ENCODE results near the gene GAB2.

GAB2 gene

DNA sequence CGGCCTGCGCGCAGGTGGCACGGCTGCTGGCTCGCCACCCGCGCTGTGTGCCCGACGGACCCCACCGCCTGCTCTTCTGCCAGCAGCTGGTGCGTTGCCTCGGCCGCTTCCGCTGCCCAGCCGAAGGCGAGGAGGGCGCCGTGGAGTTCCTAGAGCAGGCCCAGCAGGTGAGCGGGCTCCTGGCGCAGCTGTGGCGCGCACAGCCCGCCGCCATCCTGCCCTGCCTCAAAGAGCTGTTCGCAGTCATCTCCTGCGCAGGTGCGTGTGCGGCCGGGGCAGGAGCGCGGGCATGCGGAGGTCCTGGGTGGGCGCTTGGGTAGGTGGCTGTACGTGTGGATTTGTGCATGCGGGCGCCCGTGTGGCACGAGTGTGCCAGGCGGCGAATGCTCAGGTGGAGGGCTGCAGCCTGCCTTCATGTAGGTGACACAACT, 220.9 kb downstream of the GAB2 start:
- H3K27ac ChIP-seq (ENCODE audit: low read depth, low read length) = no peak overlapping the region
- H3K9me3 ChIP-seq (ENCODE audit: control insufficient read depth in 1 of 2, low read length in 2 of 2) = no peaks in the 10 kb centered on the region
- no peak overlapping the region for H3K4me3 ChIP-seq (ENCODE audit: low read depth in 1 of 2, low read length in 2 of 2)
- no peaks in the 10 kb centered on the region for H3K27me3 ChIP-seq (ENCODE audit: control insufficient read depth in 1 of 2, insufficient read depth in 2 of 2, low read length in 2 of 2)
- H3K36me3 ChIP-seq (ENCODE audit: control insufficient read depth in 1 of 2, insufficient read depth in 2 of 2, low read length in 2 of 2) = peaks cover 0 to 32% of the 10 kb centered on the region in 2 donors
- no peak overlapping the region for H3K9ac ChIP-seq (ENCODE audit: low read depth in 1 of 2, low read length in 2 of 2)
- H3K4me1 ChIP-seq (ENCODE audit: control insufficient read depth in 1 of 2, insufficient read depth in 2 of 2, low read length in 2 of 2) = peaks cover 12 to 19% of the 10 kb centered on the region in 2 donors

GRCh38 chr11:78195917-78196560, 221.6 kb downstream of the GAB2 start:
- Histone ChIP-seq H3K9ac (ENCODE audit: low read depth in 1 of 2, low read length in 2 of 2) (no peak overlapping the region), H3K36me3 (ENCODE audit: control insufficient read depth in 1 of 2, insufficient read depth in 2 of 2, low read length in 2 of 2) (peaks cover 0 to 31% of the 10 kb centered on the region in 2 donors), H3K4me3 (ENCODE audit: low read depth in 1 of 2, low read length in 2 of 2) (no peak overlapping the region), H3K4me1 (ENCODE audit: control insufficient read depth in 1 of 2, insufficient read depth in 2 of 2, low read length in 2 of 2) (peaks cover 12 to 19% of the 10 kb centered on the region in 2 donors), H3K27me3 (ENCODE audit: control insufficient read depth in 1 of 2, insufficient read depth in 2 of 2, low read length in 2 of 2) (no peaks in the 10 kb centered on the region), H3K27ac (ENCODE audit: low read depth, low read length) (no peak overlapping the region), H3K9me3 (ENCODE audit: control insufficient read depth in 1 of 2, low read length in 2 of 2) (no peaks in the 10 kb centered on the region)

DNA sequence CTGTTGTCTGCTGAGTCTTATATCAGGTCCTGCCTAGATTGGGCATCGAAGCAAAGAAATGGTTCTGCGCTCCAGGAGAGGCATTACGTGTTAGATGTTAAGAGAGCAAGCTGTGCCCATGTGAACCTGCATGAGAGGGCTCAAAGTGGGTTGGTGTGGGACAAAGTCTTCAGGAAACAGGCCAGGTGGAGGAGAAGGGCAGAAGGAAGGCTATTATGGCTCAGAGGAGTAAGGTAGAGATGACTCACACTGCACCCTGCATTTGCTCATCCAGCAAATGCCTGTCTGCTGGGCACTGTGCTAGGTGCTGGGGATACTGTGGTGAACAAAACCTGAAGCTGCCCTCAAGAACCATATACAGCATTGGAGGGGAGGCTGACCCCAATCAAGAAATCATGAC, 223.1 kb downstream of the GAB2 start:
- H3K9ac ChIP-seq (ENCODE audit: low read depth in 1 of 2, low read length in 2 of 2) = no peak overlapping the region

DNA sequence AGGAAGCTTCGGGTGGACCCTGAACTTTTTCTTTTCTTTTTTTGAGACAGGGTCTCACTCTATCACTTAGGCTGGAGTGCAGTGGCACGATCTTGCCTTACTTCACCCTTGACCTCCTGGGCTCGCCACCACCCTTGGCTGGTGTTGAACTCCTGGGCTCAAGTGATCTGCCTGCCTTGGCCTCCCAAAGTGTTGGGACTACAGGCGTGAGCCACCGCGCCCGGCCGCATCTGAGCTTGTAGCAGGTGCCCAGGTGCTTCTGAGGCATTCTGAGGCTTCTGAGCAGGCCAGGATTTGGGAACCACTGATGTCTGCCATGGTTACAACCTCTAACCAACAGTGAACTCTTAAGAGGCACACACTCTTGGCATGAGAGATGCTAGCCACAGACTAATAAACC, 223.8 kb downstream of the GAB2 start:
- Histone ChIP-seq H3K9ac (ENCODE audit: low read depth in 1 of 2, low read length in 2 of 2) (no peak overlapping the region), H3K27ac (ENCODE audit: low read depth, low read length) (no peak overlapping the region), H3K4me1 (ENCODE audit: control insufficient read depth in 1 of 2, insufficient read depth in 2 of 2, low read length in 2 of 2) (peaks cover 19 to 35% of the 10 kb centered on the region in 2 donors), H3K27me3 (ENCODE audit: control insufficient read depth in 1 of 2, insufficient read depth in 2 of 2, low read length in 2 of 2) (no peaks in the 10 kb centered on the region), H3K4me3 (ENCODE audit: low read depth in 1 of 2, low read length in 2 of 2) (no peak overlapping the region), H3K9me3 (ENCODE audit: control insufficient read depth in 1 of 2, low read length in 2 of 2) (no peaks in the 10 kb centered on the region), H3K36me3 (ENCODE audit: control insufficient read depth in 1 of 2, insufficient read depth in 2 of 2, low read length in 2 of 2) (peaks cover 0 to 12% of the 10 kb centered on the region in 2 donors)

More for the DNA sequence above, 223.1 kb downstream of the GAB2 start:
- Histone ChIP-seq H3K4me1 (ENCODE audit: control insufficient read depth in 1 of 2, insufficient read depth in 2 of 2, low read length in 2 of 2) (peaks cover 19 to 28% of the 10 kb centered on the region in 2 donors), H3K36me3 (ENCODE audit: control insufficient read depth in 1 of 2, insufficient read depth in 2 of 2, low read length in 2 of 2) (peaks cover 0 to 18% of the 10 kb centered on the region in 2 donors), H3K4me3 (ENCODE audit: low read depth in 1 of 2, low read length in 2 of 2) (no peak overlapping the region), H3K27me3 (ENCODE audit: control insufficient read depth in 1 of 2, insufficient read depth in 2 of 2, low read length in 2 of 2) (no peaks in the 10 kb centered on the region), H3K9me3 (ENCODE audit: control insufficient read depth in 1 of 2, low read length in 2 of 2) (no peaks in the 10 kb centered on the region), H3K27ac (ENCODE audit: low read depth, low read length) (no peak overlapping the region)

DNA sequence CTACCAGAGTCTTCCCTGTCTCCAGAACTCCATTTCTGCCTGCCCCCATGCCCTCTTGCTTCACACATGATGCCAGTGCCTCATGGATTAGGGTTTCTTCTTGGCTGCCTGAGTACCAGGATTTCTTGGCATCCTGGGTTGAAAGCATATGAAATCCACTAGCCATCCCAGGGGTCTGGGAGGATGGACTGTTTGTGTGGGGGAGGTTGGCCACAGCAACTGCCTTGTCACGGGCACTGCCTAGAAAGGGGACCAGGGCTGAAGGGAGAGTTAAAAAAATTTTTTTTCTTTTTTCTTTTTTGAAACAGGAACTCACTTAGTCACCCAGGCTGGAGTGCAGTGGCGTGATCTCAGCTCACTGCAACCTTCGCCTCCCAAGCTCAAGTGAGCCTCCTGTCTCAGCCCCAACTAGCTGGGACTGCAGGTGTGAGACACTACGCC, 224.7 kb downstream of the GAB2 start:
- Histone ChIP-seq H3K4me3 (ENCODE audit: low read depth in 1 of 2, low read length in 2 of 2) (no peak overlapping the region), H3K36me3 (ENCODE audit: control insufficient read depth in 1 of 2, insufficient read depth in 2 of 2, low read length in 2 of 2) (peaks cover 0 to 3% of the 10 kb centered on the region in 2 donors), H3K4me1 (ENCODE audit: control insufficient read depth in 1 of 2, insufficient read depth in 2 of 2, low read length in 2 of 2) (peaks cover 19 to 36% of the 10 kb centered on the region in 2 donors), H3K27me3 (ENCODE audit: control insufficient read depth in 1 of 2, insufficient read depth in 2 of 2, low read length in 2 of 2) (no peaks in the 10 kb centered on the region), H3K27ac (ENCODE audit: low read depth, low read length) (no peak overlapping the region), H3K9me3 (ENCODE audit: control insufficient read depth in 1 of 2, low read length in 2 of 2) (no peaks in the 10 kb centered on the region), H3K9ac (ENCODE audit: low read depth in 1 of 2, low read length in 2 of 2) (no peak overlapping the region)

GRCh38 chr11:78192223-78192719, 225.3 kb downstream of the GAB2 start:
- no peak overlapping the region for H3K9ac ChIP-seq (ENCODE audit: low read depth in 1 of 2, low read length in 2 of 2)
- H3K9me3 ChIP-seq (ENCODE audit: control insufficient read depth in 1 of 2, low read length in 2 of 2) = no peaks in the 10 kb centered on the region
- H3K27ac ChIP-seq (ENCODE audit: low read depth, low read length) = no peak overlapping the region
- no peaks in the 10 kb centered on the region for H3K36me3 ChIP-seq (ENCODE audit: control insufficient read depth in 1 of 2, insufficient read depth in 2 of 2, low read length in 2 of 2)
- H3K27me3 ChIP-seq (ENCODE audit: control insufficient read depth in 1 of 2, insufficient read depth in 2 of 2, low read length in 2 of 2) = no peaks in the 10 kb centered on the region
- peaks cover 25 to 42% of the 10 kb centered on the region in 2 donors for H3K4me1 ChIP-seq (ENCODE audit: control insufficient read depth in 1 of 2, insufficient read depth in 2 of 2, low read length in 2 of 2)
- no peak overlapping the region for H3K4me3 ChIP-seq (ENCODE audit: low read depth in 1 of 2, low read length in 2 of 2)

DNA sequence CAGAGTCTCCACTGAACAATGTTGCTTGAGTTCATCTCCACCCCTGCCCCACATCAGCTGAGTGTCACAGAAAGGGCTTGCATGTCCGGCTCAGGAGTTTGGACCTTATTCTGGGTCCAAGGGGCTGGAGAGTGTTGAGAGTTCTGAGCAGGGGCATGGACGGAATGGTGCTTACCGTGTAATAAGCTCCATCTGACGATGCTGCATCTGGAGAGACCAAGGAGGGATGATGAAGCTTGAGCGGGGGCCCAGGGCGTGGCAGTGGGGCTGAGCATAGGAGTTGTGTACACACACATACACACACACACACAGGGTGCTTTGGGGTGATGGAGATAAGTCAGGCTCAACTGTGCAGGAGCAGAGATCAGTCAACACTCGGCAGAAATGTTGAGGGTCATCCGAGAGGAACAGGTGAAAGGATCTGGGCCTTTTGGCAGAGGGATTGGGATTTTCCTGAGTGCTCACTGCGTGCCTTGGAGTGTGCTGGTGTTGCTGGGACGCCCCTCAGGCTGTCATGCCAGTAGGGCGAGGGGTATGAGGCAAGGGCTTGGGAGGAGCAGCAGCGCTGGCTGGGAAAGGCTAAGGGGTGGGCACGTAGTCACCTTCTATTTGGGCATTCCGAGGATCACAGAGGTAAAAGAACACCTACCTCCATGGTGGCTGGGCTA, 226.6 kb downstream of the GAB2 start:
- H3K27me3 ChIP-seq (ENCODE audit: control insufficient read depth in 1 of 2, insufficient read depth in 2 of 2, low read length in 2 of 2) = no peaks in the 10 kb centered on the region
- peaks cover 27 to 45% of the 10 kb centered on the region in 2 donors for H3K4me1 ChIP-seq (ENCODE audit: control insufficient read depth in 1 of 2, insufficient read depth in 2 of 2, low read length in 2 of 2)
- no peaks in the 10 kb centered on the region for H3K36me3 ChIP-seq (ENCODE audit: control insufficient read depth in 1 of 2, insufficient read depth in 2 of 2, low read length in 2 of 2)
- no peaks in the 10 kb centered on the region for H3K9me3 ChIP-seq (ENCODE audit: control insufficient read depth in 1 of 2, low read length in 2 of 2)
- no peak overlapping the region for H3K9ac ChIP-seq (ENCODE audit: low read depth in 1 of 2, low read length in 2 of 2)
- no peak overlapping the region for H3K27ac ChIP-seq (ENCODE audit: low read depth, low read length)
- no peak overlapping the region for H3K4me3 ChIP-seq (ENCODE audit: low read depth in 1 of 2, low read length in 2 of 2)

GRCh38 chr11:78190374-78190773, 227.2 kb downstream of the GAB2 start:
- no peaks in the 10 kb centered on the region for H3K27me3 ChIP-seq (ENCODE audit: control insufficient read depth in 1 of 2, insufficient read depth in 2 of 2, low read length in 2 of 2)
- no peaks in the 10 kb centered on the region for H3K9me3 ChIP-seq (ENCODE audit: control insufficient read depth in 1 of 2, low read length in 2 of 2)
- H3K27ac ChIP-seq (ENCODE audit: low read depth, low read length) = no peak overlapping the region
- no peaks in the 10 kb centered on the region for H3K36me3 ChIP-seq (ENCODE audit: control insufficient read depth in 1 of 2, insufficient read depth in 2 of 2, low read length in 2 of 2)
- no peak overlapping the region for H3K4me3 ChIP-seq (ENCODE audit: low read depth in 1 of 2, low read length in 2 of 2)
- H3K4me1 ChIP-seq (ENCODE audit: control insufficient read depth in 1 of 2, insufficient read depth in 2 of 2, low read length in 2 of 2) = peaks cover 27 to 45% of the 10 kb centered on the region in 2 donors
- H3K9ac ChIP-seq (ENCODE audit: low read depth in 1 of 2, low read length in 2 of 2) = no peak overlapping the region

DNA sequence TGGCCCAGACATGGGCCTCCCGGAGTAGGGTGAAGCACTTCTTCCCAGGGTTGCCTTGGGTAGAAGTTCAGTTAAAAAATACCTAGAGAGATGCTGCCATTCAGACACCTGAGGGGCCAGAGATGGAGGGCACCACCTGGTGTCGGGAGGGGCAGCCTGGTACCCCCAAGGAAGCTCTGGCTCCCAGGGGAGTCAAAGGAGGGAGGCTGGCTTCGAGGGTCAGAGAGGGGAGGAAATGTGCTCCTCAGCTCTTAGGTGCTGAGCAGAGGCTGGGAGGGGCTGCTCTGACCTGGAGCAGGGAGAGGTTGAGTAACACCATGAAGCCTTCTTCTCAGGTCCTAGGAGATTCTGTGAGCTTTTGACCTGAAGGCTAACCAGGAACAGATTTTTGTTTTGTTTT, 227.8 kb downstream of the GAB2 start:
- no peaks in the 10 kb centered on the region for H3K36me3 ChIP-seq (ENCODE audit: control insufficient read depth in 1 of 2, insufficient read depth in 2 of 2, low read length in 2 of 2)
- peaks cover 24 to 41% of the 10 kb centered on the region in 2 donors for H3K4me1 ChIP-seq (ENCODE audit: control insufficient read depth in 1 of 2, insufficient read depth in 2 of 2, low read length in 2 of 2)
- H3K27me3 ChIP-seq (ENCODE audit: control insufficient read depth in 1 of 2, insufficient read depth in 2 of 2, low read length in 2 of 2) = no peaks in the 10 kb centered on the region
- H3K4me3 ChIP-seq (ENCODE audit: low read depth in 1 of 2, low read length in 2 of 2) = peak overlapping the region; percentile 13 to 85
- H3K9me3 ChIP-seq (ENCODE audit: control insufficient read depth in 1 of 2, low read length in 2 of 2) = no peaks in the 10 kb centered on the region
- peak overlapping the region; percentile 56 to 75 for H3K9ac ChIP-seq (ENCODE audit: low read depth in 1 of 2, low read length in 2 of 2)
- no peak overlapping the region for H3K27ac ChIP-seq (ENCODE audit: low read depth, low read length)

GRCh38 chr11:78189174-78189724, 228.4 kb downstream of the GAB2 start:
- H3K27me3 ChIP-seq (ENCODE audit: control insufficient read depth in 1 of 2, insufficient read depth in 2 of 2, low read length in 2 of 2) = no peaks in the 10 kb centered on the region
- H3K36me3 ChIP-seq (ENCODE audit: control insufficient read depth in 1 of 2, insufficient read depth in 2 of 2, low read length in 2 of 2) = no peaks in the 10 kb centered on the region
- no peaks in the 10 kb centered on the region for H3K9me3 ChIP-seq (ENCODE audit: control insufficient read depth in 1 of 2, low read length in 2 of 2)
- peak overlapping the region; percentile 56 to 75 for H3K9ac ChIP-seq (ENCODE audit: low read depth in 1 of 2, low read length in 2 of 2)
- peaks cover 18 to 35% of the 10 kb centered on the region in 2 donors for H3K4me1 ChIP-seq (ENCODE audit: control insufficient read depth in 1 of 2, insufficient read depth in 2 of 2, low read length in 2 of 2)
- peak overlapping the region; percentile 85 to 86 for H3K4me3 ChIP-seq (ENCODE audit: low read depth in 1 of 2, low read length in 2 of 2)
- no peak overlapping the region for H3K27ac ChIP-seq (ENCODE audit: low read depth, low read length)
